ENCODE data around the gene IFIT2. TPM values are rescaled to one million over a fixed set of nuclear protein-coding genes. Genes with fewer than 3 reads are reported as not detected.
A peak's percentile ranks its signal among the peaks of the same experiment; 100 is the strongest.
"Not testable (repeated sequence)": the region's sequence is repeated elsewhere in the genome, so short reads cannot be mapped to it uniquely, and the experiment has no call there.

Gene IFIT2
- total and polyA plus RNA-seq, 9 donors = 5.0 to 9.6 (median 7.4) TPM

DNA sequence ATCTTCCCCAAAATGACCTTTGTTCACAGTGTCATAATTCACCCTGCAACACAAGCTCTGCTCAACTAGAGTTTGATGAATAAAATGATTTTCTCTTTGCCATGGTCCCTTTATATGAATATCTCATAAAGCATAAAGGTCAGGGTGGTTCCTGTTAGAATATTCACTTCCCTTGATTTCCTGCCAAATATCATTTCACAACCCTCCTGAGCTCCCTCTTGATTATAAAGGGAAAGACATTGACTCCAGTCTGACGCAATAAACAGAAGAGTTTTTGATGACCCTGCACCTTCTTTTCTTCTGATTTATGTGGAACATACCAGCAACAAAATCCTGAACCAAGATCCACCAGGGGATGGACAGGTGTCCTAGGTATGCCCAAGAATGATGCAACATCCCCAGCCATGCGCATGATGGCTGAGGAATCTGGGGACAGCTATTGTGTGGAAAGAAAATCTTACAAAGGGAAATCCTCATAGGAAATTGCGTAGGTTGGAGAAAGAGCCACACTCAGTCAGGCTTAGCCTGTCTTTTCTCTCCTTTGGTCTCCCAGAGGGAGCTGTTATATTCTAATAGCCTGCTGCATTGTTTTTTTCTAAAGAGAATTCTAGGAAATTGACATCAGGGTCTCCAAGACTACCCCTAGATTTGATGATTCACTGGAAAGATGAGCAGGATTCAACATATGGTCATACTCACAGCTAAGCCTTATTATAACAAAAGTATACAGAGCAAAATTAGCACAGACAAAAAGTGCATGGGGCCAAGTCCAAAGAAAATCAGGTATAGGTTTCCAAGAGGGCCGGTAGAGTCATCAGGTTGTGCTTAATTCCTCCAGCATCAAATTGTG lies 44.8 kb downstream of the IFIT2 start:
- no peak overlapping the region for H3K4me3 ChIP-seq (ENCODE audit: low read length)
- H3K36me3 ChIP-seq (ENCODE audit: control insufficient read depth, insufficient read depth, low read length) = no peaks in the 10 kb centered on the region
- peaks cover 40% of the 10 kb centered on the region for H3K4me1 ChIP-seq (ENCODE audit: control insufficient read depth, insufficient read depth, low read length)
- 33% methylated on average over 1 of the region's 4 CpGs for WGBS (ENCODE audit: insufficient coverage)
- H3K27me3 ChIP-seq (ENCODE audit: control insufficient read depth, insufficient read depth, low read length) = no peaks in the 10 kb centered on the region
- H3K27ac ChIP-seq (ENCODE audit: low read length) = peak overlapping the region; percentile 87
- peak; percentile 76 for DNase-seq
- H3K9me3 ChIP-seq (replicated peaks; ENCODE audit: control insufficient read depth, low read depth, low read length) = no peaks in the 10 kb centered on the region

DNA sequence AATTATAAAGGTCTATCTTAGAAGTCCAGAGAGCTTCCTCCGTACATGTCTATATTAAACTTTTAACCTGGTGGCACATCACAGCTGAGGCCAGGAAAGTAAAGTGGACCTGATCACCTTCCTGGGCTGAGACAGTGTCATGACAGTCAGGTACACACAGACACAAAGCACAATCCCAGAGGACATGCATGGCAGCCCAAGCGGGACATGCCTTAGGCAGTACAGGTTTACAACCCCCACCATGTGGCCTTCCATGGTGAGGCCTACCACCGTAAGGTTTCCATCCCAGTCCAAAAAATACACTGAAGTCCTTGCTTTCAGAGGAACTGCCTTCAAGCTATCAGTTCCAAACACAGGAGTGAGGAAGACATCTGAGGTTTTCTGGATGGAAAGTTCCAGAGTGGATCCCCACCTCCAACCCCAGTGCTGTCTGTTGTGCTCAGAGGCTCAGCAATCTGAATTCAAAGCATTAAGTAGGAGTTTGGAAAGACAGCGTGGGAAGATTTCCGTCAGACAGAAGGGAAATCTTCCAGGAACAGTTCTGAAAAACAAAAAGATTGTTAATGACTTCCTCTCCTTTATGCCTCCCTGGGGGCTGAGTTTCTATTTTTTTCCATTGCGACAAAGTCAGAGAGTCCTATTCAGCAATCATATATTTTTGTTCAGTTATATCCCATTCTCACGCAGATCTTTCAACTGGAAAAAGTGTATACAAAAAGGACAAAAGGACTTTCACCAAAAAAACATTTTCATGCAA lies 46.0 kb downstream of the IFIT2 start:
- WGBS (ENCODE audit: insufficient coverage) = 20% methylated on average over 1 of the region's 7 CpGs
- Histone ChIP-seq H3K4me3 (ENCODE audit: low read length) (no peak overlapping the region), H3K27ac (ENCODE audit: low read length) (peak overlapping the region; percentile 87), H3K27me3 (ENCODE audit: control insufficient read depth, insufficient read depth, low read length) (no peaks in the 10 kb centered on the region), H3K36me3 (ENCODE audit: control insufficient read depth, insufficient read depth, low read length) (no peaks in the 10 kb centered on the region), H3K4me1 (ENCODE audit: control insufficient read depth, insufficient read depth, low read length) (peaks cover 44% of the 10 kb centered on the region), H3K9me3 (replicated peaks; ENCODE audit: control insufficient read depth, low read depth, low read length) (no peaks in the 10 kb centered on the region)
- DNase-seq = peak; percentile 91

- H3K4me3 ChIP-seq (ENCODE audit: low read length) = no peak overlapping the region
- 72% methylated on average over 4 of the region's 5 CpGs for WGBS (ENCODE audit: insufficient coverage)
Measured at GRCh38 chr10:89348481-89348880, 46.6 kb downstream of the IFIT2 start.

DNA sequence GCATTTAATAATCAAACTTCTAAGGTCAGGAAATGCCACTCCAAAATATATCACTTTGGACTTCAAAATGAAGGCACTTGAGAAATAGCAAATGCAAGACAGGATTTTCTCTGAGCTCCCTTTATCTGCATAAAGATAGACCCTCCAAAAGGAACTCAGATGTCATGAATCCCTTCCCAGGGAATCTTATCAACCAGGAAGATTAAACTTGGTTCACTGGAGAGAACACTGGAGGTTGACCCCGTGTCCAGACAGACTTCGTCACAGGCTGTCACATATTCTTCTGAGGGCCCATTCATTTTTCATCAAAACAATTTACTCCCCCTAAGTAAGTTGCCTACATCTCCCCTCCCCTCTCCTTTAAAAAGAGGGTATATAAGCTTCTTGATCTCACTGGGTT lies 47.1 kb downstream of the IFIT2 start:
- WGBS (ENCODE audit: insufficient coverage) = 84% methylated on average over 2 of the region's 2 CpGs
- DNase-seq = no peak
- Histone ChIP-seq H3K27ac (ENCODE audit: low read length) (peak overlapping the region; percentile 87), H3K9me3 (replicated peaks; ENCODE audit: control insufficient read depth, low read depth, low read length) (no peaks in the 10 kb centered on the region), H3K36me3 (ENCODE audit: control insufficient read depth, insufficient read depth, low read length) (no peaks in the 10 kb centered on the region), H3K27me3 (ENCODE audit: control insufficient read depth, insufficient read depth, low read length) (no peaks in the 10 kb centered on the region), H3K4me3 (ENCODE audit: low read length) (no peak overlapping the region), H3K4me1 (ENCODE audit: control insufficient read depth, insufficient read depth, low read length) (peaks cover 40% of the 10 kb centered on the region)

More at GRCh38 chr10:89348481-89348880, 46.6 kb downstream of the IFIT2 start:
- Histone ChIP-seq H3K4me1 (ENCODE audit: control insufficient read depth, insufficient read depth, low read length) (peaks cover 42% of the 10 kb centered on the region), H3K36me3 (ENCODE audit: control insufficient read depth, insufficient read depth, low read length) (no peaks in the 10 kb centered on the region), H3K9me3 (replicated peaks; ENCODE audit: control insufficient read depth, low read depth, low read length) (no peaks in the 10 kb centered on the region), H3K27me3 (ENCODE audit: control insufficient read depth, insufficient read depth, low read length) (no peaks in the 10 kb centered on the region), H3K27ac (ENCODE audit: low read length) (peak overlapping the region; percentile 87)
- no peak for DNase-seq

DNA sequence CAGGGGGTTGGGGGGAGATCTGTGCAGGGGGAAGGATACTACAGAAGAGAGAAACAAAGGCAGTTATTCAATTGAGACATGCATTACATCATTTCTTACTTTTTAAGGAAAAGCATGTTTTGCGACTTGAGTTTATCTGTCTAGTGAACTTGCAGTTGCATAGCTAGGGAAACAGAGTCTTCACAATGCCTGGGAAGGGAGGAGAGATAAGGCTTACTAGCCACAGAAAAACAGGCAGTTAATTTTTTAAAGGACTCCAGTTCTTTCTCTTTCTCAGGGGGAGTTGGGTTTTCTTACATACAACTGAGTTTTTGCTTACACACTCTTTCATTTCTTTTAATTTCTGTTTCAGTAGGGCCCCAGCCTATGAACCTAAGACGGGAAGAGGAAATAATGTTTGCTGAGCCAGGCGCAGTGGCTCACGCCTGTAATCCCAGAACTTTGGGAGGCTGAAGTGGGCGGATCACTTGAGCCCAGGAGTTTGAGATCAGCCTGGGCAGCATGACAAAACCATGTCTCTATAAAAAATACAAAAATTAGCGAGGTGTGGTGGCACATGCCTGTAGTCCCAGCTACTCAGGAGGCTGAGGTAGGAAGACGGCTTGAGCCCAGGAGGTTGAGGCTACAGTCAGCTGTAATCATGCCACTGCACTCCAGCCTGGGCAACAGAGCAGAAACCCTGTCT lies 48.9 kb downstream of the IFIT2 start:
- not testable (repeated sequence) for H3K9me3 ChIP-seq (replicated peaks; ENCODE audit: control insufficient read depth, low read depth, low read length); H3K36me3 ChIP-seq (ENCODE audit: control insufficient read depth, insufficient read depth, low read length); H3K27me3 ChIP-seq (ENCODE audit: control insufficient read depth, insufficient read depth, low read length); H3K4me3 ChIP-seq (ENCODE audit: low read length)
- peaks cover 40% of the 10 kb centered on the region for H3K4me1 ChIP-seq (ENCODE audit: control insufficient read depth, insufficient read depth, low read length)
- no CpG with 5 or more reads among the region's 7 CpGs for WGBS (ENCODE audit: insufficient coverage)
- peak overlapping the region; percentile 93 for H3K27ac ChIP-seq (ENCODE audit: low read length)
- peak; percentile 72 for DNase-seq

DNA sequence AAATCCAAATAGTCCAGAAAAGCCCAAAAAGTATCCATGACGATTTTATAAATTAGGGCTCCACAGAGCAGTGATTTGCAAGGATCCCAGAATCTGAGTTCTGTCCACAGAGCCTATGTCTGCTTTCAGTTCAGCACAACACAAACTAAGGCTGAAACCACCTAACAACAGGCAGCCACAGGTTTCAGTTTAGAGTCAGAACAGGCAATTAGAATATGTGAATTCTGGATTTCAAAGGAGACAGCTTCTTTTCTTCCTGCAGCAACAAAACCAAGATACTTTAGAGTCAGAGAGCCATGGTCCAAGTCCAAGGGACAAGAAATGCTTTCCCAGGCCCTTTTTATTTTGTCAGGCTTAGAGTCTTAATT lies 49.5 kb downstream of the IFIT2 start:
- DNase-seq = peak; percentile 59
- no peaks in the 10 kb centered on the region for H3K9me3 ChIP-seq (replicated peaks; ENCODE audit: control insufficient read depth, low read depth, low read length)
- no peaks in the 10 kb centered on the region for H3K27me3 ChIP-seq (ENCODE audit: control insufficient read depth, insufficient read depth, low read length)
- H3K4me1 ChIP-seq (ENCODE audit: control insufficient read depth, insufficient read depth, low read length) = peaks cover 45% of the 10 kb centered on the region
- H3K4me3 ChIP-seq (ENCODE audit: low read length) = no peak overlapping the region
- 33% methylated on average over 1 of the region's 1 CpG for WGBS (ENCODE audit: insufficient coverage)
- no peaks in the 10 kb centered on the region for H3K36me3 ChIP-seq (ENCODE audit: control insufficient read depth, insufficient read depth, low read length)
- peak overlapping the region; percentile 93 for H3K27ac ChIP-seq (ENCODE audit: low read length)

DNA sequence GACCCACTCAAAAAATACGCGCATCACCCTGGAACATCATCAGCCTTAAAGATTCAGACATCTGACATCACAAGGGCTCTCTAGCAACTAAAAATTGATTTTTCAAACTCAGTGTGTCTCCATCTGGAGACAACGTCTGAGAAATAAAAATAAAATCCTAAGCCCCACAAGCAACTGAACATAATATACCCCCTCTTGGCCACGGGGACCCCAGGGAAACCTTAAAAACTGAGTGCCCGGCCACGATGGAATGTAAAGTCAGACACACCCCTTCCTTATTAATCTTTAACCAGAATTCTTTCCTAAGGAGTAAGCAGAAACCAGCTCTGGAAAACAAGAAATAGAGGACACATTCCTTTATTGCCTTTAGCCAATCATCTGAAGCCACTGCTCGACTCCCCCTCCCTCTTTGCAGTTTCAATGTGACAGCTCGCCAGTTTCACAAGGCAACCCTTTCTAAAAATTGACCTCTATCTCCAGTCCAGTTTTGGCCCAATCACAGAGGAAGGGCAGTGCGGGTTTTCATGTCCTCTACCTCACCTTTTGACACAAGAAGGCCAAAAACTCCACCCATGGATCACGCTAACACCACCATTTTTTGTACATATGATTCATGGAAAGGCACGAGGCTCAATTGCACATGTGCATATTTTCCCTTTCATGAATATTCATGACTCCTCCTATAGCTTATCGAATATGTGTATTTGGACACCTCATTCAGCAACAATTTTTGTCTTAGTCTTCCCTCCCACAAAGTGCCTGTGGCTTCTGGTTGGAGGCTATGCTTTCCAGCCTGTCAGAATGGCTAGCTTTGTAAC lies 50.1 kb downstream of the IFIT2 start:
- peaks cover 41% of the 10 kb centered on the region for H3K4me1 ChIP-seq (ENCODE audit: control insufficient read depth, insufficient read depth, low read length)
- no peaks in the 10 kb centered on the region for H3K9me3 ChIP-seq (replicated peaks; ENCODE audit: control insufficient read depth, low read depth, low read length)
- no peaks in the 10 kb centered on the region for H3K27me3 ChIP-seq (ENCODE audit: control insufficient read depth, insufficient read depth, low read length)
- no peaks in the 10 kb centered on the region for H3K36me3 ChIP-seq (ENCODE audit: control insufficient read depth, insufficient read depth, low read length)
- 35% methylated on average over 10 of the region's 12 CpGs for WGBS (ENCODE audit: insufficient coverage)
- DNase-seq = peak; percentile 66
- H3K27ac ChIP-seq (ENCODE audit: low read length) = peak overlapping the region; percentile 93
- no peak overlapping the region for H3K4me3 ChIP-seq (ENCODE audit: low read length)

DNA sequence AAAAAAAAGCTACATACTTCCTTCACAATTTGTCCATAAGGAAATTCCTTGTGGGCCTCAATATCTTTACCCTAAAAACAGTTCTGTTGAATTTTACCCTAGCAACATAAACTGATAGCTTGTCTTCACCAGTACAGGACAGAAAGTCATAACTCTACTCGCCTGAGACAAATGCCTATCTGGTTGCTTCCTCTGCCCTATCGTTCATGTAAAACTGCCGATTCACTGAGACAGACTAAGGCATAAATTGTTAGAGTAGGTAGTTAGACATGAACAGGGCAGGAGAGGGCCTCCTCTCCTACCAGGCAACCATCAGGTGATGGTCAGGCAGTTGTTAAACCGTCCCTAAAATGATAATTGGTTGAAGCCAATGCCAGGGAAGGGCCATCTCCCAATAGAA lies 51.0 kb downstream of the IFIT2 start:
- no peaks in the 10 kb centered on the region for H3K27me3 ChIP-seq (ENCODE audit: control insufficient read depth, insufficient read depth, low read length)
- H3K27ac ChIP-seq (ENCODE audit: low read length) = peak overlapping the region; percentile 93
- H3K4me1 ChIP-seq (ENCODE audit: control insufficient read depth, insufficient read depth, low read length) = peaks cover 35% of the 10 kb centered on the region
- DNase-seq = no peak
- no peak overlapping the region for H3K4me3 ChIP-seq (ENCODE audit: low read length)
- no CpG with 5 or more reads among the region's 4 CpGs for WGBS (ENCODE audit: insufficient coverage)
- H3K9me3 ChIP-seq (replicated peaks; ENCODE audit: control insufficient read depth, low read depth, low read length) = no peaks in the 10 kb centered on the region
- no peaks in the 10 kb centered on the region for H3K36me3 ChIP-seq (ENCODE audit: control insufficient read depth, insufficient read depth, low read length)

- Histone ChIP-seq H3K9me3 (replicated peaks; ENCODE audit: control insufficient read depth, low read depth, low read length) (no peaks in the 10 kb centered on the region), H3K4me3 (ENCODE audit: low read length) (no peak overlapping the region), H3K4me1 (ENCODE audit: control insufficient read depth, insufficient read depth, low read length) (peaks cover 24% of the 10 kb centered on the region), H3K27ac (ENCODE audit: low read length) (no peak overlapping the region), H3K27me3 (ENCODE audit: control insufficient read depth, insufficient read depth, low read length) (no peaks in the 10 kb centered on the region), H3K36me3 (ENCODE audit: control insufficient read depth, insufficient read depth, low read length) (no peaks in the 10 kb centered on the region)
- DNase-seq = peak; percentile 47
- WGBS (ENCODE audit: insufficient coverage) = no CpG with 5 or more reads among the region's 2 CpGs
Measured at GRCh38 chr10:89355394-89355931, 53.6 kb downstream of the IFIT2 start.

Data from muscle of leg (tissue), 11 donors.